Measurements from ENCODE around the gene PDSS2. TPM values are rescaled to one million over a fixed set of nuclear protein-coding genes. Genes with fewer than 3 reads are reported as not detected.

PDSS2 gene
- total and polyA plus RNA-seq, 2 of the 4 experiments (the other 2 are of a cell fraction): 8.6 to 9.2 TPM

- no peak overlapping the region for H2BK120ac ChIP-seq (ENCODE audit: low read depth, low read length)
- intact Hi-C loops (cut with micrococcal nuclease) (no loop called here), in situ Hi-C loops (cut with MboI; ENCODE audit: low sequenced_read_pairs) (no loop called here), dilution Hi-C loops (cut with HindIII; ENCODE audit: low sequenced_read_pairs, unreplicated experiment) (no loop called here)
- H4K5ac ChIP-seq (ENCODE audit: low read depth, low read length): no peak overlapping the region
- DNase-seq: no peak
- H4K91ac ChIP-seq (ENCODE audit: insufficient read depth, low read depth, low read length): no peak overlapping the region
- TF ChIP-seq RCOR1 (IDR thresholded peaks at IDR 0.05; ENCODE audit: insufficient replicate concordance, low read length): no peak
- peak; percentile 22; the same call in 1 of the 2 replicates for TF ChIP-seq CEBPB (IDR thresholded peaks at IDR 0.05; ENCODE audit: low read depth, low read length)
- no peaks in the 10 kb centered on the region for H4K20me1 ChIP-seq (ENCODE audit: insufficient read depth, low read length)
- no peak overlapping the region for H3K4ac ChIP-seq (ENCODE audit: low read depth, low read length)
- no peak overlapping the region for H4K8ac ChIP-seq (ENCODE audit: low read depth in 2 of 2, low read length in 2 of 2)
- no peak overlapping the region for H3K14ac ChIP-seq (replicated peaks; ENCODE audit: low read depth, low read length)
- no peaks in the 10 kb centered on the region for H3K9me3 ChIP-seq (ENCODE audit: control insufficient read depth, insufficient read depth, low read length)
- H3K4me3 ChIP-seq (ENCODE audit: insufficient read depth, low read depth, low read length): no peak overlapping the region
- H3K9ac ChIP-seq (ENCODE audit: low read depth, low read length): no peak overlapping the region
- no peak overlapping the region for H3K4me2 ChIP-seq (ENCODE audit: low read depth, low read length)
- H3K27ac ChIP-seq (ENCODE audit: insufficient read depth, low read length): no peak overlapping the region
- H3K27me3 ChIP-seq (ENCODE audit: control insufficient read depth, insufficient read depth, low read length): no peaks in the 10 kb centered on the region
- no peak overlapping the region for H2AK9ac ChIP-seq (replicated peaks; ENCODE audit: low read depth, low read length, poor library complexity)
- no peak overlapping the region for H3K18ac ChIP-seq (ENCODE audit: low read depth, low read length)
- no peak overlapping the region for H2BK15ac ChIP-seq (ENCODE audit: low read depth, low read length)
- ChIA-PET CTCF (interaction anchor here (0.5 to 0.7 kb wide), 2 partner anchors 20 to 49 kb away, joined by 3 to 4 read pairs; no protein-coding TSS in a partner anchor), POLR2A (ENCODE audit: unreplicated experiment) (no interaction called here)
- H2AFZ ChIP-seq (replicated peaks; ENCODE audit: low read length, poor library complexity): no peak overlapping the region
- H3K56ac ChIP-seq (ENCODE audit: extremely low read depth, insufficient read depth, low read length): no peak overlapping the region
- no peaks in the 10 kb centered on the region for H3K79me1 ChIP-seq (ENCODE audit: low read depth in 1 of 2, low read length in 2 of 2)
- no peaks in the 10 kb centered on the region; the same call in 1 of the 2 replicates for H3K9me1 ChIP-seq (ENCODE audit: insufficient read depth, low read length)
- no peak for ATAC-seq (ENCODE audit: low read depth)
- no peak overlapping the region for H3K23ac ChIP-seq (ENCODE audit: low read depth, low read length)
- H3K4me1 ChIP-seq (ENCODE audit: control insufficient read depth, insufficient read depth, low read length): no peaks in the 10 kb centered on the region; the same call in 1 of the 2 replicates
- no peaks in the 10 kb centered on the region for H3K36me3 ChIP-seq (ENCODE audit: control insufficient read depth, insufficient read depth, low read length)
- no TSS peak for BruUV-seq (replicated peaks)
- H2BK5ac ChIP-seq (ENCODE audit: low read depth, low read length, poor library complexity, severe bottlenecking): no peak overlapping the region
- H2BK20ac ChIP-seq (ENCODE audit: low read depth, low read length): no peak overlapping the region
- no peak overlapping the region for H2AK5ac ChIP-seq (ENCODE audit: low read depth, low read length)
Measured at GRCh38 chr6:107235511-107235910, 223.9 kb downstream of the PDSS2 start.

All from IMR-90 (cell line).